Kidney tubule cell (primary cell): Measurements from ENCODE around the gene TM4SF4.

Experiments used
- DNase-seq: peaks from one replicate; pipeline ENCODE4 v3.0.0-alpha.2; 2018; ENCODE audit warnings: low spot score

TM4SF4 gene

DNA sequence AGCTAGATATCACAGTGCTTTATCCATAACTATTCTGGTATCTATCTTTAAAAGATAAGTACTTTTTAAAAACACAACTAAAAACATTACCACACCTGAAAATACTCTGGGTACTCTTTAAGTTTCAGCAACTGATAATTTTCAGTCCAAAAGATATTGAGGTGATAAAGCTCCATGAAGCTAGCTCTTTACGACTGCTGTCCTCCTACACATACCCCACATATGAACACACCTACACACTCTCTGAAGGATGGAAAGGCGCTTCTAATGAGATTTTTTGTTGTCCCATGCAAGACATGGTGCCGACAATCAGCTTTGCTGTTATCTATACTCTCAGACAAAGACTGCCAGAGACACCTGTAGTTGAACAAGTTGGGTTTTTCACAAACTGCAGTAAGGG lies 19.1 kb upstream of the TM4SF4 start:
- no peak for DNase-seq

DNA sequence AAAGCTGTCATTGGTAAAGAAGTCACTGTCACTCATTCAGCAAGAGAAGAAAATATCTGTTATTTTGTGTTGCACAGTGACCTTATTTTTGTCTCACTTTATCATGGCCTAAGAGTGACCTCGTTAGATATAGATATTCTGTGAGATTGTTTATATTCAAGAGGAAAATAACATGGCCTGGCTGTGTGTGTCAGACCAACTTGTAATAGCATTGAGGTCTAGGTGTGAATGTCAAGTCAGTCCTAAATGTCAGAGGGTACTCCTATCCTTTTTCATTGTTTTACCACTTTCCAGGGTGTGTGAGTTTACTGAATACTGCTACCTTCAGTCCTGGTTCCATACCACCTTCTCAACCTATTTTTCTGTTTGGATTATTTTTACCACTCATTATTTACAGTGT lies 18.5 kb upstream of the TM4SF4 start:
- DNase-seq, result no peak

DNA sequence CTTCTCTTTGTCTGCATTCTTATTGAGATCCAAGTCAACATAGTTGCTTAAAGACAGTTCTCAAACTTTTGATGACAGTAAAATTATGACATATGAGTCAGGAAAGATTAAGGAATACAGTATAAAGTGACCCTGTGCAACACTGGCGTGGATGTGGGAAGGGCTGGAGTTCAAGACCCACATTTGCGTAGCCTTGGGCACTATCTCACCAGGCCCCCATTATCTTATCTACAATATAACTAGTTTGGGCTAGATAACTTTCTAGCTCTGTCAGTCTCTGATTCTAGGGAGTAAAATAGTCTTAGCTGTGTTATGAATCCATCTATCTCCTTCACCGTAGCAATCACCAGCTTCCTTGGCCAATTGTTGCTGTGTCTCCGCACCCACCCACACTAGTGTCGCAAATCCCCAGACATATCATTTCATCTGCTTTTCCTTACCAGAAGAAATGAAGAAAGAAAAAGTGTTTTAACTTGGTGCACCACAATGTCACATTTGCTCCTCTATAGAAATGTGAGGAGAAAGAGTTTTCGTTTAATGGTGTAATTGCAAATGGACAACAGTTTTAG lies 14.9 kb upstream of the TM4SF4 start:
- no peak for DNase-seq

DNA sequence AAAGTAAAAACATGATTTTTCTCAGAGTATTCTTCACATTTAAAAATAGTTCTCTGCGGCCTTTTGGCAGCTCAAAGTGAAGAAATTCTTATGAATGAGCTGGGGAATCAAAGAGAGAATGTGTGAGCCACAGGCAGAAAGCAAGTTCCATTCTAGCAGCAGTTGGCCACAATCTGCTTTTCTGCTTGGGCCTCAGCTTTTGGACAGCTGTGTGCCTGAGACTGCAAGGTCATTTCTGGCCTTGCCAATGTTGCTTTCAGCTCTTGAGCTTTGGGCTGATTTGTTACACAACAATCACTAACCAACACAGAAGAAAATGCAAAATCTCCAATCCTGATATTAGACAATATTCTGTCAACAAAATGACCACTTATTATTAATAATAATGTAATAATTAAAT lies 14.4 kb upstream of the TM4SF4 start:
- no peak for DNase-seq

DNA sequence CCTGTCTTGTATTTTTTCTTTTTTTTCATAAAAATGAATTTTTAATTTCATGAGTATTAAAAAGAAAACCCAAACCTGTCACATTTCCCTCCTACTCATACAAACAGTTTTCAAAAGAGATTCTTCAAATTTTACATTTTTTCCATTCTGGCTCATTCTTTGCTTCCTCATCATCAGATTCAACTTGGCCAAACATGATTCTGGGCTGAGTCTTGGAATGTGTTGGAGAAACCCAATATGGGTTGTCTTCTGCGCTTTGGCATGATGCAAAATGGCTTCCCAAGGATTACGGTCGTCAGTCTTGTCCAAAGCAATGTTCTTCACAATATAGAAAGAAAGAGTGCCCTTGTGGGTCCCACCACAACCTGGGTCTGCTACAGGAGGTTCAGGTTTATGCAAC lies 12.4 kb upstream of the TM4SF4 start:
- DNase-seq, result no peak

DNA sequence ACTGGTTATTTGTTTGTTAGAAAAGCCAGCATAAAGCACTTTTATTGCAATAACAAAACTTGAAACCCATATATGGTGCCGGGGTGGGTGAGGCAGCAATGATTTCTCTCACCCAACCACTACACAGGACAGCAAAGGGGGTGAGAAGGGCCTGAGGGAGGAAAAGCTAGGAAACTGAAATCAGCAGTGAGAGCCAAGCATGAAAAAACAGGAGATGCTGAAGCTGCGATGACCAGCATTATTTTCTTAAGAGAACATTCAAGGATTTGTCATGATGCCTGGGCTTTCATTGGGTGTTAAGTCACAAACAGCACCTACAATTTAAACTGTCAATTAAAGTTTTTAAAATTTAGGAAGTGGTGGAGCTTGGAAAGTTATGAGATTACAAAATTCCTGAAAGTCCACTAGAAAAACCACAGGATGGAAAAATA lies 11.9 kb upstream of the TM4SF4 start:
- DNase-seq, result no peak

DNA sequence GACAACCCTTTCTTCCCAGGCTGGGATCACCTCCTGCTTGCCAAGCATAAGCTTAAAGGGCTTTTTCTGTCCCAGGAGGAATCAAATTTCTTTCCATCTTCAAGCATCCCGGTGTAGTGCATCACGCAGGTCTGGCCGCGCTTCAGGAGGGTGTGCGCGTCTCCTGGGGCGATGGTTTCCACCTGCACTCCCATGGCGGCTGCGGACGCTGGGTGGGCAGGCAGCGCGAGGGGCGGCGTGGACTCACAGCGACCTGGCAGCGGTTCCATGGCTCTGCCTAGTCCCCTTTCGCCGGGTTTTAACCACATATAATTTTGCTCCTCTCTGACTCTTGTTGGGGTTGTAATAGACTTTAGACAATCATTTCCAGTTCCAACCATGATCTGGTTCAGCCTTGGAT lies 10.6 kb upstream of the TM4SF4 start:
- DNase-seq, result no peak

DNA sequence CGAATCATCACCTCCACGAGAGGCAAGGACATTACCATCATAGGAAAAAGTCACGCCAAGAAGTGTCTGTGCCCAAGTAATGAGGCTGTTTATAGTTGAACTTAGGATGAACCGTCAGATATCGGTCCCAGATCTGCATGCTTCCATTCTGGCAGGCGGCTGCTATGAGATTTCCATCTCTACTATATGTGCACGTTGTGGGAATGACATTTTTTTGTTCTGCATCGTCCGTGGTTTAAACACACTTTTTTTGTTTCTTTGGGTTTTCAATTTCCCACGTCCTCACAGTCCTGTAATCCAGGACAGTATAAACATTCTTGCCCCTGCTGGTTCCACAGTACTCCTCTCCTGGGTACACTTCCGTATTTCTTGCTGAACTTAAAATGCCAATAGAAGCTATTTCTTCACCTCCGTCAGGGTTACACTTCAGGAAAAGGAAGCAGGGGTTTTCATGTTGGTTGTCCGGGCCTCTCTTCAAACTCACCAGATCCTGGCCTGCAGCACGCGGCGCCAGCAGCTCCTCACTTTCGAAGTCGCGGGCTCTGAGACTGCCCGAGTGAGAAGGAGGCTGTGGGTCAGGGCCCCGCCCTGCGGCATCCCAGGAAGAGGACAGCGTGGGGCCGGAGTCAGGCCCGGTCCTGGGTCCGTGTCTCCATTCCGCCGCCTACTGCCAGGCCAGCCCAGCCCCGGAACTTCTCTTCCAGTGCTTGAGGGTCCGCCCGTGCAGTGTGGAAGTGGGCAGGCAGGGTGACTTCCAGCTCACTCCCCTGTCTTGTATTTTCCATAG lies 9.8 kb upstream of the TM4SF4 start:
- no peak for DNase-seq

DNA sequence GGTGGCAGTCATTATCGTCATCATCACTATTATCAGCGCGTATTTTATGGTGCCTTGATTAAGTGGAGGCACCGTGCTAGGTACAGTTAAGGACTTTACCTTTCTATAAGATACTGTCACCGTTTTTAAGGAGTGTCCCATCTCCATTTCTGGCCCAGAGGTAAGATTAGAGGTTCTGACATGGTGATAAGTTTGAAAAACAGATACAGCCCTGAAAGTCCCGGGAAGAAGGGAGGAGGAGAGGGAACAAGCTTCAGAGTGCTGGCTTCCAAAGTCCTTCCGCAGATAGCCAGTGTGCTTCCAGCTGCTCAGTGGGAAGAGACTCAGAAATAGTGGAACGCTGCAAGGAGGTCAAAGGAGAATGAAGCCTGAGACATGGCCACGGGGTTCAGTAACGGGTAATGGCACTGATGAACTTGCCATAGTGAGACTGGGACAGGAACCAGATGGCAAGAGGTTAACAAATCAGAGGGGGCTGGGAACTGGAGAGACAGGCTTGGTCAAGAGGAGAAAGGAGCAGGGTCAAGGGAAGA lies 9.1 kb upstream of the TM4SF4 start:
- no peak for DNase-seq

DNA sequence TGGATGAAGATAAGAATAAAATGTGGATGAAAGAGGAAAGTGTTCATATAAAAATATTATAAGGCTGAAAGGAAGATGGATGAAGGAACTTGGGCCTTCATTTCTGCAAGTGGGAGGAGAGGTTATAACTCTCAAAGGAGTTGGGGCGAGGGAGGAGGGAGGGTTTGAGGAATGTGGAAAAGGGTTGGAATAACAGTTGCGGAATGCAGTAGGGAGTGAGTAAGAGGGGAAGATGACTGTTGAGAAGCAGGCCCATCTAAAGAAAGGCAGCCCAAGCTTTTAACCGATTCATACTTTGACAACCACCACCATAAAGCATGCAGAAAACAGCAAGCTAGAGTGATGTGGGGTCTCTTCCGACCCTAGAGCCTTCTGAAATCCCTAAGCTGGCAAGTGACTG lies 8.3 kb upstream of the TM4SF4 start:
- DNase-seq, result peak; percentile 83

DNA sequence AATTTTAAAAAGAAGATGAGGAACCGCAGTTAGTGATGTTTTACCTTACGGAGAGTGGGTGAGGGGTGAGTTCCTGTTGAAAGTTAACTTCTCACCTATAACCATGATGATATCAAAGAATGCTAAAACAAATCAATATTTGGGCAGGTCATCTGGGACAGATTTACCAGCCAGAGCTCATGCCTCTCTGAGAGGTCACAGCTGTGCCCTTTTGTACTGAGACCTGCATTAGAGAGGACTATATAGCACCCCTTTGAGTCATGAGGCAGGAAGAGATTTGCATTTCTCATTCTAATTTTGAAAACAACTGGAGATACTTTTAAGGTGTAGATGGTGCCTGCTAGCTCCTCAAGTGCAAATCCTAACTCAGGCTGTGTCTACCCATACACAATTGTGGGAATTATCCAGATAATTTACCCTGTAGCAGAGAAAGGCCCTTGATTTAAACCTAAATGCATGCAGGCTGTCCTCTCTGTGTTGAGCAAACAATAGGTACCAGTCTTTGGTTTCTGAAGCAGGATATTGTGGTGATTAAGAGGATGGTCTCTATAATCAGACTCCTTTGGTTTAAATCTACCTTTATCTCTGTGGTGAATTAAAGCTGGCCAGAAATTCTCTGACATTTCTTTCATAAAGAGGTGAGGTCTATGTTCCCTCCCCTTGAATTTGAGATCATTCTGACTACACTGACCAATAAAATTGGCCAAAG lies 5.8 kb upstream of the TM4SF4 start:
- DNase-seq, result no peak

DNA sequence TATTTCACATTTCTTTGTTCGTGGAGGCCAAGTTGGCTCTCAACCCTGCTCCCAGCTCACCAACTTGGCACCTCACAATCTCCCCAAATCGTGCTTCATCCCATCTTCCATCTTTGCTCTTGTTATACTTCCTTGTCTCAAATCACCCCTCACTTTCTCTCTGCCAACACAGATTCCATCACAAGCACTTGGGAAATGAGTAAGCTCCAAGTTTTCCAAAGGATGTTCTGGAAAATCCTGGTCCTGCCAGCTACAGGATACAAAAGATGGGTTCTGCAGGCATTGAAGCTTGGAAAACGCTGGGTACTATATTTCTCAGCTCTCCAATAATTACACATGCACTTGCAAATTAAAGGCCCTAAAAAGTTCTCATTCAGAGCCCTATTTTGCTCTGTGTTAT lies 4.1 kb upstream of the TM4SF4 start:
- no peak for DNase-seq

DNA sequence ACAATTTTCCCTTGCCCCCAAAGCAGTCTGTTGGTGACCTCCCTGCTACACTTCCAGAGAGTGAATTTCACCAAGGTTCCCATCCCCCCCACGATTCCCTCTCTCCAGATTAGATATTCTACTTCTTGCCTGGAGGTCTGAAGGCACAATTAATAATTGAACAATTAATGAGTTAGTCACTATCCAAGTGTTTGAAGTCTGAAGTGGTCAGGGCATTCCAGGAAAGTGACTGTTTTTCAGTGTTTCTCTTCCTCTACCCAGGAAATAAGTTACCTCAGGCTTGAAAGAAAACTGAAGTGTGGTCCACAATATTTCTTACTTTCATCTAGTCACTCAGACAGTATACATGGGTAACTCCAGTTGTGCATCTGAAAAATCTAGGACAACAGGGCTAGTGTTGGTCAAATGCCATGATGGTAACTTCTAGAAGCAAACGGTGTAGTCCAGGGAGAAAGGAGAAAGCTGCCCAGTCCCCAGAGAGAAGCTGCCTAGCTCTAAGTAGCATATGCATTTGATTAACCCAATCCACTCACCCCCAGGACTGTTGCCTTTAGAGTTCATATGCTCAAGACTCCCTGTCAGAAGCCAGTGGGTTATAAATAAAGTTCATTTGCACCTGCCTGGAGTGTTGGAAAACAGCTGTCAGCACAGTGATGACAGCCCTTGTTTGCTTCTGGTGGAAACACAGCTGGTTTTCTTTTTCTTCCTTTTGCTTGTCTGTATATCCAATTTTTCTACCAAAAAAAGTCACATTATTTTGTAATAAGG lies 2.3 kb upstream of the TM4SF4 start:
- peak; percentile 97 for DNase-seq

DNA sequence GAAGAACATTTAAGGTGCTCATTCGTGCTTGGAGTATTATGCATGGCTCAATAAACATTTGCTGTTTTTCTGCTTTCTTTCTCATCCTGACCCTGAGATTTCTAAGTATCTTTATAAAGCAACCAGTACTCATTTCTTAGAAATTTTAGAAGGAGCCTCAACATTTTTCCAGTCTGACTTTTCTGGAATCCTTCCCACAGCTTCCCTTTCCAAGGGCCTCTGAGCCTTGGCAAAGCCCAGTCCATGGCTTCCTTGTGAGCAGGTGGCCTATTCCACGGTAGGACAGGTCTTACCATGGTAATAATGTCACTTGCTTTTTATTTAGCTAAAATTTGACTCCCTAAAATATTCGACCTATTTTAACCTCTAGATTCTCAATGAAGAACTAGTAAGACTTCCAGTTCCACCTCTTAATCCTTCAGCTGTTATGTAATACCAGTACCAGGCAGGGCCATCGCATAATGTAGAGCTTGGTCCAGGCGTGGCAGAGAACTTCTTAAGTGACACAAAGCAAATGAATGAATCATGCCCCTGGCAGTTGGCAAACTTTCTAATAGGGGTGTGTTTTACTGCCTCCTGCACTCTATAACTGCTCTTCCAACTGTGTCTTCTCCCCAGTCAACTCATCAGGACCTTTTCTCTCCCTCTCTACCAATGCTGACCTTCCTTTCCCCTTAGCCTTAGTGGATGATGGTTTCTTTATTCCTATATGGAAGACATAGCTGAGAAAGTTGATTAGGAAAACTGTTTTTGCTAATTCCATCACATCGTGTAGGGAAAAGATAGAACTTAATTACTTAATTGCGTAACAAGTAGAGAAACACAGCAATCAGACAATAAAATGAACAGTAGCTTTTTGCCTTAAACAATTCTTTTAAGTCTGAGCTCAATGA lies 894 bp upstream of the TM4SF4 start:
- peak; percentile 97 for DNase-seq

DNA sequence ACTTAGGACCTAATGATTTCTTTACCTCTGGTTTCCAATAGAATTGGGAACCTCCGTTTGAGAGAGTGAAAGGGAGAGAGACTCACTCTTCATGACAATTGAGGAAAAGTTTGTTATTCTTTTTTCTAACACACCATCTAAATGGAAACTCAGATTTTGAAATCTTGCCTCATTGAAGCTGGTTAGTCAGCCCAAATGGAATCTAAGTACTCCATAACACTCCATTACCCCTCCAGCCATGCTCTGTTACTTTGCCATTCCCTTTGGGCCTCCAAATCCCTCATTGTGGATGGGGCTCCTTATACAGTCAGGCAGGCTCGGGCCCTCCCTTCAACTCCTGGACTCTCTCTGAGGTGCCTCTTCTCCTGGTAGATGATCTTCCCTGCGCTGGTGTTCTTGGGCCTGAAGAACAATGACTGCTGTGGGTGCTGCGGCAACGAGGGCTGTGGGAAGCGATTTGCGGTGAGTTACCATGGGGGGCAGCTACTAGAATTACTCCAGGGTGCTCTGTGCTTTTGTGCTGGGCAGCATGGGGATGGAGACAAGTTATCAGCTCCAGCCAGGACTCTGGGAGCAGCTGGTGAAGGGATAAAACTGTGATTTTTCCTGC lies 1.1 kb downstream of the TM4SF4 start:
- DNase-seq, result no peak

DNA sequence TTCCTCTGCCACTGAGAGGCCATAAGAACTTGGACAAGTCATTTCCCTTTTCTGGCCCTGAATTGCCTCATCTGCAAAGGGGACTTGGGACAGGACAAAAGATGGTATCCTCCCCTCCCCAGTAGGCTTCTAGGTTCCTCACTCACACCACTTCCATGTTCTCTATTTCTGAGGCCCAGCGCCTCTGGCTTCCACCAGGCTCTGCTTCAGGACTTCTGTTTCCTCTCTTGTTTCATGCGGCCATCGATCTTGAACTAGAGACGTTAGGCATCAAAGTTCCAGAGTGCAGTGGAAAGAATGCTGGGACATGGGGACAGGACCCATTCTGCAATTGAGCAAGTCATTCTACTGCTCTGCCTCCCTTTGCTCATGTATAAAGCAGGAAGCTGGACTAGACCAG lies 1.7 kb downstream of the TM4SF4 start:
- no peak for DNase-seq

DNA sequence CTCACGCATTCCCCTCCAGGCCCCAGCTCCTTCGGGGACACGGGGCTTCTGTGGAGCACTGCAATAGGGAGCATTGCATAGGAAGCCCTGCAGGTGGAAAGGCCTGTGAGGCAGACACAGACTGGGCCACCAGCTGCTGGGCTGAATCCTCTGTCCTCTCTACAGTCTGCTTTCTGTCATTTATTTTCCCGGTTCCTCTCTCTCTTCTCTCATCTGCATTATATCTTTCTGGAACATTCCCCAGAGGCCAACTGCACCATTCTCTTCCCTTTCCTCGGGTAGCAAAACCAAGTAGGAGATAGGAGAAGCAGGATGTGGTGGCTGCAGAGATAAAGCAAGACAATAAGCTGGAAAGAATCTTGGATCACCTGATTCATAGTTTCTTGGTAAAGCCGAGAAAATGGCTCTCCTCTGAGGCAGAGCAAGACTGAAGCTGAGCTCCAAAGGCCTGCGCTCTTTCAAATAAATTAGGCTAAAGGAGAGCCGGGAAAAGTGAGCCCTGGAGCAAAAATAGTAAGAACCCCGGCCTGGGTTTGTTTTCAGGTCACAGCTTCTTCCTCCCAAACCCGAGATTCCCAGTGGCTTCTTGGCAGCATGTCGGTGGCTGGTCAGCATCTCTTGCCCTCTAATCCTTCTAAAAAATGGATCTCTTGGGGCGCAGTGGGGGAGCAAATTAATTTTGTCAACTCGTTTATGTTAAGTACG lies 5.3 kb downstream of the TM4SF4 start:
- DNase-seq, result no peak

DNA sequence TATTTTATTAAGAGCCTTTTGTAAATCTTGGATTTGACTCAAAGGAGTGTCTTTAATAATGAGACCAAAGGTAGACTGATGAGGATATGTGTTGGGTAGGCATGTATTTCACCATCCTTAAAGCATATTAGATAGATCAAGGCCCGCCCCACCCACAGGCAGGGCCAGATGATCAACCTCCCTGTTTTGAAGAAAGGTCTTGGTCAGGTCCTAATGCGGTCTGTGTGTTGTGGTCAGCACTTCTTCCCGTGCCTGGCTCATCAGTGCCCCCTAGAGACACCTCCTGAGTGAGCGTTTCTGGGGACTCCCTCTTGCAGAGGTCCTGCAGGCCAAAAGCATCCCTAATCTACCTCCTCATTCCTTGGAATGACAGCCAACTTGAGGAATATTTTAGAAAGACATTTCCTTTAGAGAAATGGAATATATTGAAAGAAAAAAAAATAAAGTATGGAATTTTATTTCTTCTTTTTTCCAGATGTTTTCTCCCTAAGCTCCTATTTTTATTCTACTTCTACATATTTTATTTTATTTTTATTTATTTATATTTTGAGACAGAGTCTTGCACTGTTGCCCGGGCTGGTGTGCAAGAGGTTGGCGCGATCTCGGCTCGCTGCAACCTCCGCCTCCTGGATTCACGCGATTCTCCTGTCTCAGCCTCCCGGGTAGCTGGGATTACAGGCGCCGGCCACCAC lies 6.0 kb downstream of the TM4SF4 start:
- DNase-seq, result peak; percentile 89

DNA sequence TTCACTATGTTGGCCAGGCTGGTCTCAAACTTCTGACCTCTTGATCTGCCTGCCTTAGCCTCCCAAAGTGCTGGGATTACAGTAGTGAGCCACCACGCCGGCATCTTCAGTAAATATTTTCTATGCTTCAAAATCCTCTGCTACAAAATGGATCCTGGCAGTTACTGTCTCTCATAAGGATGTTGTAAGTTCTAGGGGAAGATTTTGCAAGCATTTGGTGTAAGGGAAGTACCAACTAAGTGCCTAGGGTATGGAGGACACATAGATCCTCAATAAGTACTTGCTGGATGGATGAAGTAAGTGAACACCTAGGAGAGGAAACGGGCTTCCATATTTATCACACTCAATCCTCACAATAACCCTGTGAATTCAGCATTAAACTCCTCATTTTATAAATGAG lies 6.6 kb downstream of the TM4SF4 start:
- DNase-seq, result no peak

DNA sequence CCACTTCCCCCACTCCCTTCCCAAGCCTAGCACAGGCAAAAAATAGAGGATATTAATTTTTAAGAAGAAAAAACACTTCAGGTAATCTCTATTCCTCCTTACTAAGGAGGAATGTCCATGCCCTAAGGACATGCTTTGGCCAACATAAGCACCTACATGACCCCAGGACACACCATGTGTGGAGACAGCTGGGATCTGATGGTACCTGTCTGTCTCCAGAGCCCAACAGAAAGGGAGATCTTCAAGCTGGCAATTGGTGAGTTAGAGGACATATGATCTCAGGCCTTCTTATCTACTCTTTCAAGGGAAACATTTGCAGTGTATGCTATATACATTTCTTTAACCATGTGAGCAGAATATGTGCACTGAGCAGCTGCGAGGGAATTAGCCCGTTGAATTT lies 7.0 kb downstream of the TM4SF4 start:
- DNase-seq, result no peak
